Retinal pigment epithelial cell (primary cell): ENCODE results near the gene HSPB6.
A peak's percentile ranks its signal among the peaks of the same experiment; 100 is the strongest.

Source experiments
- DNase-seq: peaks from one replicate; pipeline ENCODE4 v3.0.0-alpha.2; 2010; ENCODE audit warnings: low read depth
- H3K4me3 ChIP-seq: 2 replicates; pipeline ENCODE4 v1.5.1; 2011; ENCODE audit warnings: mild to moderate bottlenecking, low read length, control low read depth, moderate library complexity
- TF ChIP-seq, protein P1 (sequence below): conservative IDR thresholded peaks from 2 replicates; pipeline ENCODE4 v1.5.1; 2011; ENCODE audit warnings: low read depth, low read length, control low read depth, inconsistent platforms

Gene HSPB6

DNA sequence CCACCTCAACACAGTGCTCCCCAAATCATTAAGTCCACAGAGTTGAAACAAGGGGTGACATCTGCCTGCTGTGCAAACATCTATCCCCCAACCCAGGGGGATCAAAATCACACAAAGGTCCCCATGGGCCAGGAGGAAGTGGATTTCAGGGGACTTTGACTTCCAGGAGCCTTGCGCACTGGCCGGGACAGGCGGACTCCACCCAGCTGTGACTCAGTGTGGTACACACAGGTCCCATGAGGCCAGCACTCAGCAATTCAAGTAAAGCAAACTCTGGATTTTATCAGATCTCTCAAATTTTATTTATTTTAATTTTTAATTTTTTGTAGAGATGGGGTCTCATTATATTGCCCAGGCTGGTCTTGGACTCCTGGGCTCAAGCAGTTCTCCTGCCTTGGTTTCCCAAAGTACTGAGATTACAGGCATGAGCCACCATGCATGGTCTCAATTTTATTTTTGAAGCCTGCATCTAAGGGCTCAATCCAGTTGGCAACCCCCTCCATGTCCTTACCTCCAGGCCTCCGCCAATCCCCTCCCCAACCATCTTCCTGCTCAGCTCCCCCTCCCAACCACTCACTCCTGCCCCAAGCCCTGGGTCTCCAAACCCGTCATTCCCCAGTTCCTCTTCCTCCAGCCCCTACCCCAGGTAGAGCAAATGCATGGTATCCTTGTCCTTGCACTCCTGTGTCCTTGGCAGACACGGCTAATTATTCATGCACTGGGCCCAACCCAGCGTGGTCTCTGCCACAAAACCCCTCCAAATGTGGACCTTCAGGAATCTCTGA, 36.7 kb upstream of the HSPB6 start:
- no peak for DNase-seq
- TF ChIP-seq, protein P1, sequence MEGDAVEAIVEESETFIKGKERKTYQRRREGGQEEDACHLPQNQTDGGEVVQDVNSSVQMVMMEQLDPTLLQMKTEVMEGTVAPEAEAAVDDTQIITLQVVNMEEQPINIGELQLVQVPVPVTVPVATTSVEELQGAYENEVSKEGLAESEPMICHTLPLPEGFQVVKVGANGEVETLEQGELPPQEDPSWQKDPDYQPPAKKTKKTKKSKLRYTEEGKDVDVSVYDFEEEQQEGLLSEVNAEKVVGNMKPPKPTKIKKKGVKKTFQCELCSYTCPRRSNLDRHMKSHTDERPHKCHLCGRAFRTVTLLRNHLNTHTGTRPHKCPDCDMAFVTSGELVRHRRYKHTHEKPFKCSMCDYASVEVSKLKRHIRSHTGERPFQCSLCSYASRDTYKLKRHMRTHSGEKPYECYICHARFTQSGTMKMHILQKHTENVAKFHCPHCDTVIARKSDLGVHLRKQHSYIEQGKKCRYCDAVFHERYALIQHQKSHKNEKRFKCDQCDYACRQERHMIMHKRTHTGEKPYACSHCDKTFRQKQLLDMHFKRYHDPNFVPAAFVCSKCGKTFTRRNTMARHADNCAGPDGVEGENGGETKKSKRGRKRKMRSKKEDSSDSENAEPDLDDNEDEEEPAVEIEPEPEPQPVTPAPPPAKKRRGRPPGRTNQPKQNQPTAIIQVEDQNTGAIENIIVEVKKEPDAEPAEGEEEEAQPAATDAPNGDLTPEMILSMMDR, result no peak
- H3K4me3 ChIP-seq, result no peak overlapping the region

DNA sequence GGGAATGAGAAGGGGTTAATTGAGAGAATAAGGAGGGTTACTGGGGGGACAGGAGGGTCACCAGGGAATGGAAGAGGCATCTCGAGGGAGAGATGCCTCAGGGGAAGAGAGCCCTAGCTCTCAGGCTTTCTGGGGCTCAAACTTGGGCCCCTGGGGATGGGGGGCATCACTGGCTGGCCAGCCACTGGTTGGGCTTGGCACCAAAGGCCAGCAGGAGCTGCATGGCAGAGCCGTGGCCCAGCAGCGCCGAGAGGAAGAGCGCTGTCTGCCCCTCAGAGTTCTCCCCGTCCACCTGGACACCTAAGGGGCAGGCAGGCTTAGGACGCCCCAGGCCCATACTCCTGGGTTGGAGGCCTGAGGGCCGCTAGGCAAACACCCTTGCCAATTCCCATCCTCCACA, 36.1 kb upstream of the HSPB6 start:
- no peak for DNase-seq
- H3K4me3 ChIP-seq, result no peak overlapping the region
- TF ChIP-seq, protein P1, result no peak

GRCh38 chr19:35792312-35792711, 35.5 kb upstream of the HSPB6 start:
- no peak overlapping the region for H3K4me3 ChIP-seq
- no peak for DNase-seq
- TF ChIP-seq, protein P1, result no peak

- H3K4me3 ChIP-seq, result no peak overlapping the region
- DNase-seq, result no peak
These were observed 35.0 kb upstream of the HSPB6 start for GRCh38 chr19:35791814-35792279.

DNA sequence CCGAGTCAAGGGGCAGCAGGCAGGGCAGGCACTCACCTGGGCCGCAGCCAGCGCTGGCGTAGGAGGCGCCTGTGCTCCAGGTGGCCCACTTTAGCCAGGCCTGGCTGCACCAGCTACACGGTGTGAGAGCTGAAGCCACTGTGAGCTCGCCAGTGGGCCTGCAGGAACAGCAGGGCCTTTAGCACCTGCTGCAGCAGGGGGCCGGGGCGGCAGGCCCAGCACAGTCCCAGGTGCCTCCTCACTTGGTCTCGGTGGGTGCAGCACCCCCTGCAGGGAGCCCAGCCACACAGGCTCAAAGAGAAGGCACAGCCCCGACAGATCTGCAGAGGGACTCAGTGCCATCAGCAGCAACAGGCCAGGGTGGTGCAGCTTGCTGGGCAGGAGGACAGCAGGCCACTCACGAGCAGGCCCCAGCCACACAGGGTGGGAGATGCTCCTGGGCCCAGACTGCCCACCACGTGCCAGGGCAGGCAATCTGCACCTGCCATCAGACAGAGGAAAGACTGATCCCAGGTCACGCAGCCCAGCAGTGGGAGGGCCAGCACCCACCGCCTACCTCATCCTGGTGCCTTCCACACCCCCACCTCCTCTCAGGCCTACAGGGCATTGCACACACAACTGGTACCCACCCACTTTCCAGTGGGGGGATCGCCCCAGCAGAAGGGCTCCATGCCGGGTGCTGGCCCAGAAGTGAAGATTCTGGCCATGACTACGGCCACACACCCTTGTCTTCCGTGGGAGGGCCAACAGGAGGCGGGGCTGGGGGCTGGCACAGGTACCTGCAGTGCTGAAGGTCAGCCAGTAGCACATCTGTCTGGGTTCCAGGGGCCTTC, 34.4 kb upstream of the HSPB6 start:
- no peak overlapping the region for H3K4me3 ChIP-seq
- DNase-seq, result no peak
- TF ChIP-seq, protein P1, result peak; percentile 28

More at GRCh38 chr19:35791814-35792279, 35.0 kb upstream of the HSPB6 start:
- TF ChIP-seq, protein P1, result no peak

- DNase-seq, result no peak
- TF ChIP-seq, protein P1, result no peak
- H3K4me3 ChIP-seq, result no peak overlapping the region
These were observed 33.4 kb upstream of the HSPB6 start for GRCh38 chr19:35789978-35790944.
